Astrocyte of the cerebellum (primary cell): ENCODE results near the gene PGBD1.

Experiments used
- DNase-seq: peaks from one replicate; pipeline ENCODE4 v3.0.0-alpha.2; 2011; ENCODE audit warnings: low read depth
- H3K4me3 ChIP-seq: 2 replicates; pipeline ENCODE4 v1.5.1; 2011; ENCODE audit warnings: mild to moderate bottlenecking, low read depth, low read length, moderate library complexity
- CTCF ChIP-seq: IDR thresholded peaks from 2 replicates; pipeline ENCODE4 v1.5.1; 2012; ENCODE audit warnings: low read length, low read depth, moderate library complexity, mild to moderate bottlenecking; ENCODE audit errors: missing control alignments
- in situ Hi-C: cut with HindIII; loops from 2 replicates; pipeline ENCODE4 v1.10.0; 2017; ENCODE audit warnings: low sequenced_read_pairs

PGBD1 gene

GRCh38 chr6:28281288-28282064 lies at the start of gene PGBD1:
PGBD1 (plus strand) TSS chr6:28281572; CDS start chr6:28283814, 2,242 bp downstream.
- TF ChIP-seq CTCF, result no peak
- DNase-seq, result peak; percentile 45
- in situ Hi-C loops, result no loop called here
- H3K4me3 ChIP-seq, result peak within 1 kb of the TSS; percentile 83

- DNase-seq, result no peak
- TF ChIP-seq CTCF, result no peak
- H3K4me3 ChIP-seq, result no peak overlapping the region
- in situ Hi-C loops, result no loop called here
These were observed 48.6 kb upstream of the PGBD1 start for GRCh38 chr6:28232785-28233184.

GRCh38 chr6:28235912-28236452 lies 45.4 kb upstream of the PGBD1 start:
- no peak overlapping the region for H3K4me3 ChIP-seq
- no peak for DNase-seq
- TF ChIP-seq CTCF, result no peak
- in situ Hi-C loops, result no loop called here

GRCh38 chr6:28239636-28240035 lies 41.7 kb upstream of the PGBD1 start:
- no peak overlapping the region for H3K4me3 ChIP-seq
- no peak for TF ChIP-seq CTCF
- DNase-seq, result no peak
- in situ Hi-C loops, result no loop called here

- H3K4me3 ChIP-seq, result no peak overlapping the region
- no peak for DNase-seq
- TF ChIP-seq CTCF, result no peak
- in situ Hi-C loops, result no loop called here
These were observed 40.9 kb upstream of the PGBD1 start for GRCh38 chr6:28240471-28240870.

- H3K4me3 ChIP-seq, result no peak overlapping the region
- DNase-seq, result no peak
- TF ChIP-seq CTCF, result no peak
- in situ Hi-C loops, result no loop called here
These were observed 37.4 kb upstream of the PGBD1 start for GRCh38 chr6:28243946-28244345.
